ENCODE results near the gene PTPRS.

Gene PTPRS

DNA sequence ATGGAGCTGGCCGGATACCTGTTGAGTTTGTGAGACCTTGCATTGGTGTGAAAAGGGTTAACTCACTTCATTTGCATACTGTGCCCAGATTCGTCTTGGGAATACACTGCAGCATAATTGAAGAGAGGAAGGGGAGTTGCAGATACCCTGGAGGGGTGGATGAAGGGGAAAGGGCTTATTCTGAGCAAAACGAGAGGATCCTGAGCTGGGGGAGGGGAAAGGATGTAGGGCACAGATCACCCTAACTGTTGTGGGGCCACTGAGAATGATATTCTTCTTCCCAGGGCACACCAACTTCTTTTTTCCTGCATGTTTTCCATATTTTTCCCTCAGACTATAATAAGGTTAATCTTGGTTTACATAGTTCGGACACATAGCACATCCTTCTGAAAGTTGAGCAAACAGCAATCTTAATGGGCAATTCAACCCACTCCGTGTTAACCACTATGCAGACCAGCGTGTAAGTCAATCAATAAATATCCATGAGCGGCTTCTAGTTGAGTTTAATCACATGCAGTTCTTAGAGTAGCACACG lies 11.7 kb upstream of the PTPRS start:
- Histone ChIP-seq H3K36me3 (ENCODE audit: control insufficient read depth, insufficient read depth, low read length) (no peaks in the 10 kb centered on the region), H3K4me3 (ENCODE audit: low read depth, low read length) (no peak overlapping the region), H3K9me3 (ENCODE audit: control insufficient read depth, insufficient read depth, low read length) (no peaks in the 10 kb centered on the region), H3K9ac (ENCODE audit: low read depth, low read length) (peak overlapping the region; percentile 56), H3K4me1 (ENCODE audit: control insufficient read depth, insufficient read depth, low read length) (peaks cover 5% of the 10 kb centered on the region), H3K27me3 (ENCODE audit: control insufficient read depth, insufficient read depth, low read length) (no peaks in the 10 kb centered on the region)

DNA sequence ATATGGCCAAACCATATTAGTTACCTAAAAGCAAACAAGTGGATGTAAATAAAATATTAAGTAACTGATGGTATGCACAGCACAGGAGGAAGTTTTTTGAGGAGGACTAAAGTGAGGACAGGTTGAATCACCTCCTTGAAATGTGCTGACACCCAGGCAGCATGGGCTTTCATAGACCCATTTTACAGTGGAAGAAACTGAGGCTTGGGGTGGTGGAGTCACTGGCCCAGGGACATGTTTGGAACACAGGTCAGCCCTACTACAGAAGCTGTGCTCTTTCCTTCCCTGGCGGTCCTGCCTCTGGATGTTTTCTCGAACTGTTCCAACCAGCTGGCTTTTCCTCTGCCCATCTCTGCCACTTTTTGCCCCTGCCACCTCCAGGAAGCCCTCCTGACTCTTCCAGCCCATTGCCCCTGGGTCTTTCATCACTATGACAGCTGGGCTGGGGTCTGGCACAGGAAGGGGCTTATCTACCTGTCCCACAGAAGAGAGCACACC lies 11.2 kb upstream of the PTPRS start:
- no peak overlapping the region for H3K9ac ChIP-seq (ENCODE audit: low read depth, low read length)
- H3K4me1 ChIP-seq (ENCODE audit: control insufficient read depth, insufficient read depth, low read length): peaks cover 5% of the 10 kb centered on the region

DNA sequence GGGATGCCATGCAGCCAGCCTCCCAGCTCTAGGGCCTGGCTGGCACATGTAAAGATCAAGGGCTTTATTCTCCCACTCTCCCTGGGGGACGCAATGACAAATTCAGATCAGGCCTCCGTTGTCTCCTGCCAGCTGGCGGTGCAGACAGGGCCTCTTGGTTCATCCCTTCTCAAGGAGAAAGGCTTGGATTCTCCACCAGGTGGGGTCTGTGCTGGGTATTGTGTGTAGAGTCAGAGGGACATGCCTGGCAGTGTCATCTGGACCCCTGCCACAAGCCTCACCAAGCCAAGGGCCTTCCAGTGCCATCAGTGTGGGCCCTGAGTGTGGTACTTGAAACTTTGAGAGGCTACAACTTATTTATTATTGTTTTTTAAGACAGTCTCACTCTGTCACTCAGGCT lies 8.4 kb upstream of the PTPRS start:
- Histone ChIP-seq H3K9ac (ENCODE audit: low read depth, low read length) (no peak overlapping the region), H3K27me3 (ENCODE audit: control insufficient read depth, insufficient read depth, low read length) (peaks cover 10% of the 10 kb centered on the region), H3K36me3 (ENCODE audit: control insufficient read depth, insufficient read depth, low read length) (no peaks in the 10 kb centered on the region), H3K9me3 (ENCODE audit: control insufficient read depth, insufficient read depth, low read length) (no peaks in the 10 kb centered on the region), H3K4me3 (ENCODE audit: low read depth, low read length) (no peak overlapping the region), H3K4me1 (ENCODE audit: control insufficient read depth, insufficient read depth, low read length) (peaks cover 5% of the 10 kb centered on the region)

More for the DNA sequence above, 11.2 kb upstream of the PTPRS start:
- Histone ChIP-seq H3K4me3 (ENCODE audit: low read depth, low read length) (no peak overlapping the region), H3K27me3 (ENCODE audit: control insufficient read depth, insufficient read depth, low read length) (peaks cover under 1% of the 10 kb centered on the region), H3K36me3 (ENCODE audit: control insufficient read depth, insufficient read depth, low read length) (no peaks in the 10 kb centered on the region), H3K9me3 (ENCODE audit: control insufficient read depth, insufficient read depth, low read length) (no peaks in the 10 kb centered on the region)

DNA sequence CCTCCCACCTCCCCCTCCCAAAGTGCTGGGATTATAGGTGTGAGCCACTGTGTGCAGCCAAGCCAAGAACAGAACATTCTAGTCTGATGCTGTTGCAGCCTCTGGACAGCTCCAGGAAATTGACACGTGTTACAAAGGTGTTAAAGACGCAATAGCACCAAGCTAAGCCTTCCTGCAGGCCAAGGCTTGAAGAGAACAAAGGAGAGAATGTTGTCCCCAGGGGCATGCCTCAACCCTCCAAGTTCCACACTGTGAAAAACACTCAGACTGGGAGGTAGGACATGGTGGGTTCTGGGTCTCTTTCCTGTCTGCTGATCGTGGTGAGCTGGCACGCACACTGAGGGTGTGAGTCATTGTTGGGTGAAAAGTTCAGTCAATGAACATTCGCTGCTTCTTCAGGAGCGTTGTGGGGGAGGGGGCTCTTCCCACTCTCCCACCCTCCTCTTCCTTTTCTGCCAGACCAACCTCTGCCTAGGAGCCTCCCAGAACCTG lies 5.3 kb upstream of the PTPRS start:
- H3K27me3 ChIP-seq (ENCODE audit: control insufficient read depth, insufficient read depth, low read length): peaks cover 24% of the 10 kb centered on the region
- H3K4me3 ChIP-seq (ENCODE audit: low read depth, low read length): no peak overlapping the region
- no peak overlapping the region for H3K9ac ChIP-seq (ENCODE audit: low read depth, low read length)
- H3K36me3 ChIP-seq (ENCODE audit: control insufficient read depth, insufficient read depth, low read length): no peaks in the 10 kb centered on the region
- no peaks in the 10 kb centered on the region for H3K9me3 ChIP-seq (ENCODE audit: control insufficient read depth, insufficient read depth, low read length)
- H3K4me1 ChIP-seq (ENCODE audit: control insufficient read depth, insufficient read depth, low read length): no peaks in the 10 kb centered on the region

DNA sequence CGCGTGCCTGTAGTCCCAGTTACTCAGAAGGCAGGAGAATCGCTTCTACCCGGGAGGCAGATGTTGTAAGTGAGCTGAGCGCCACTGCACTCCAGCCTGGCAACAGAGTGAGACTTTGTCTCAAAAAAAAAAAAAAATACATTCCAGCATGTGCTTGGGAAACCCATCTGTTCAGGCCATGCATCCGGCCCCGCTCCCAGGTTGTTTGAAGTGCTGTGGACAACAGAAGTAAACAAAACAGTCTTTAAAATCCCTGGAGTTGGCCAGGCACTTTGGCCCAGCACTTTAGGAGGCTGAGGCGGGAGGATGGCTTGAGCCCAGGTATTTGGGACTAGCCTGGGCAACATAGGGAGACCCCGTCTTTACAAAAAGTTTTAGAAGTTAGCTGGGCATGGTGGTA lies 3.2 kb upstream of the PTPRS start:
- no peaks in the 10 kb centered on the region for H3K36me3 ChIP-seq (ENCODE audit: control insufficient read depth, insufficient read depth, low read length)
- no peak overlapping the region for H3K4me3 ChIP-seq (ENCODE audit: low read depth, low read length)
- H3K4me1 ChIP-seq (ENCODE audit: control insufficient read depth, insufficient read depth, low read length): no peaks in the 10 kb centered on the region
- no peaks in the 10 kb centered on the region for H3K9me3 ChIP-seq (ENCODE audit: control insufficient read depth, insufficient read depth, low read length)
- peaks cover 24% of the 10 kb centered on the region for H3K27me3 ChIP-seq (ENCODE audit: control insufficient read depth, insufficient read depth, low read length)
- no peak overlapping the region for H3K9ac ChIP-seq (ENCODE audit: low read depth, low read length)

DNA sequence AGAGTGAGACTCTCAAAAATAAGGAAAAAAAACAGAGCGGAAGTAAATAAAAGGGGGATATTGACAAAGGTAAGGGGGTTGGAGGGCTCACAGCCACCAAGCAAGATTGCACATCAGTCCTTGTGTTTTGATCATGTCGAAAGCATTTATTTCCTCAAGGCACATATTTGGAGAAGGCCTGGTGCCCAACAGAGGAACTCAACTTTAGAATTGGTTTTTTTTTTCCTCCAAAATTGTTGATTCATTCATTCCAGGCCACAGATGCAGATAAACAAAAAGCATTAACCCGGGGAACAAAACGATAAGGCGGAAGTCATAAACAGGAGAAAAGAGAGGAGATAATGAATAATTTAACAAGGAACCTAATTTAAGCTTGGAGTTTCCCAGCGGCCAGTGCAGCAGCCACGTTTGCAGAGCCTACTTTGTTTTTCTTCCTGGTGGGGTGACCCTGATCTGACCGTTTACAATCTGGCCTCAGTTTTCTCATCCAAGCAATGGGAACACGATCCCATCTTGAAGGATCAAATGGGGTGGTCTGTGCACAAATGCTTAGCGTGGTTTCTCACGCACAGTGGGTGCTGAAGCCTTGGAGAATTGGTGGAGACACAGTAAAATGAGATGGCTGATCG lies 2.1 kb upstream of the PTPRS start:
- H3K36me3 ChIP-seq (ENCODE audit: control insufficient read depth, insufficient read depth, low read length): no peaks in the 10 kb centered on the region
- no peak overlapping the region for H3K4me3 ChIP-seq (ENCODE audit: low read depth, low read length)
- peaks cover 24% of the 10 kb centered on the region for H3K27me3 ChIP-seq (ENCODE audit: control insufficient read depth, insufficient read depth, low read length)
- peaks cover 3% of the 10 kb centered on the region for H3K4me1 ChIP-seq (ENCODE audit: control insufficient read depth, insufficient read depth, low read length)
- no peaks in the 10 kb centered on the region for H3K9me3 ChIP-seq (ENCODE audit: control insufficient read depth, insufficient read depth, low read length)
- no peak overlapping the region for H3K9ac ChIP-seq (ENCODE audit: low read depth, low read length)

DNA sequence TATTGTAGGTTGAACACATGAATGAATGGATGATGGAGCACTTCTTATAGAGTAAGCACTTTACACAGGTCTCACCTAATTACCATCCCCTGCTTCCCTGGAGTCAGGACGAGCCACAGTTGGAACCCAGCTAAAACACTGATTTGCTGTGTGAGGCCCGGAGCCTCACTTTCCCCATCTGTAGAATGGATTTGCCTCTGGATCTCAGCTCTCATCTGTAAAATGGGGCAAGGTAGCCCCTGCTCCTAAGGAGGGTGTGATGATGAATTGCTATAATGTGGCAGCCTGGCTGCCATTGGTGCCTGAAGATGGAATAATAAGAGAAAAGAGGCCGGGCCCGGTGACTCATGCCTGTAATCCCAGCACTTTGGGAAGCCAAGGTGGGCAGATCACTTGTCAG lies 1.4 kb upstream of the PTPRS start:
- no peaks in the 10 kb centered on the region for H3K9me3 ChIP-seq (ENCODE audit: control insufficient read depth, insufficient read depth, low read length)
- no peak overlapping the region for H3K4me3 ChIP-seq (ENCODE audit: low read depth, low read length)
- H3K27me3 ChIP-seq (ENCODE audit: control insufficient read depth, insufficient read depth, low read length): peaks cover 24% of the 10 kb centered on the region
- H3K9ac ChIP-seq (ENCODE audit: low read depth, low read length): no peak overlapping the region
- peaks cover 6% of the 10 kb centered on the region for H3K4me1 ChIP-seq (ENCODE audit: control insufficient read depth, insufficient read depth, low read length)
- no peaks in the 10 kb centered on the region for H3K36me3 ChIP-seq (ENCODE audit: control insufficient read depth, insufficient read depth, low read length)

DNA sequence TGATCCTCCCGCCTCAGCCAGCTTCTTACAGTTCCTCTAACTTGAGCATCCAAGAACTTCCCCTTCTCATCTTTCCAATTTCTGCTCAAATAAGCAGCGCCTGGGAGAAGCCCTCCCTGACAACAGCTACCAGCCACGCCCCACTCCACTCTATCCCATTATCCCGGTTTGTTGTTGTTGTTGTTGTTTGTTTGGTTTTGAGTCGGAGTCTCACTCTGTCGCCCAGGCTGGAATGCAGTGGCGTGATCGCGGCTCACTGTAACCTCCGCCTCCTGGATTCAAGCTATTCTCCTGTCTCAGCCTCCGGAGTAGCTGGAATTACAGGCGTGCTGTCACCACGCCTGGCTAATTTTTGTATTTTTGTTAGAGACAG lies 822 bp upstream of the PTPRS start:
- Histone ChIP-seq H3K9ac (ENCODE audit: low read depth, low read length) (no peak overlapping the region), H3K9me3 (ENCODE audit: control insufficient read depth, insufficient read depth, low read length) (no peaks in the 10 kb centered on the region), H3K27me3 (ENCODE audit: control insufficient read depth, insufficient read depth, low read length) (peaks cover 20% of the 10 kb centered on the region), H3K4me3 (ENCODE audit: low read depth, low read length) (peak overlapping the region; percentile 4), H3K36me3 (ENCODE audit: control insufficient read depth, insufficient read depth, low read length) (no peaks in the 10 kb centered on the region), H3K4me1 (ENCODE audit: control insufficient read depth, insufficient read depth, low read length) (peaks cover 6% of the 10 kb centered on the region)

DNA sequence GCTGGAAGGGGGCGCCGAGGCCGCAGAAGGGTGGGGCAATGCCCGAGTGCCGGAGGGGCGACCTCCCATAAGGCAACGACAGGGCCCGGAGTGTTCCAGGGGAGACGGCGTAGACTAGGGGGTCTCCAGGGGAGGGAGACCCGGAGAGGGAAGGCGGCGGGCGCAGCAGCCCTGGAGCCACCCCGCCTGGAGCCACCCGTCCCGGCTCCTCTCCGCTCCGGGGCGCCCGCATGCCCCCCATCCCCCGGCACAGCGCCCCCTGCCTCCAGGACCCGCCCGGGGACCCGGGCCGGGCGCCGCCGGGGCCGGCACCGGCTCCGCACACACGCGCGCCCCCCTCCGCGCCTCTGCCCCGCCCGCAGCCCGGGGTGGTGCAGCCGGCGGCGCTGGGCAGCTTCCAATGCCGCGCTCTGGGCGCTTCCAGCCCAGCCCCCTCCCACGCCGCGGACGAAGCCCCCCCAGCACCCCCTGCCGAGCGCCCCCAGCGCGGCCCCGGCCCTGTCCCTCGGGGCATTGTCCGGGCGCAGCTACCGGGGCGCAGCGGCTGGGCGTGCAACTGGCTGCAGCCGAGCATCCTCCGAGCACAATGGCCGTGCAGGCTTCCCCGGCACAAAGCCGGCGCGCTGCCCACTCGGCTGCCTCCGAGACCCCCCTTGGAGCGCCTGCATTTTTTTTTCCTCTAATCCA lies 519 bp downstream of the PTPRS start:
- peaks cover 13% of the 10 kb centered on the region for H3K27me3 ChIP-seq (ENCODE audit: control insufficient read depth, insufficient read depth, low read length)
- H3K9ac ChIP-seq (ENCODE audit: low read depth, low read length): peak overlapping the region; percentile 54
- peak overlapping the region; percentile 73 for H3K4me3 ChIP-seq (ENCODE audit: low read depth, low read length)
- peaks cover 6% of the 10 kb centered on the region for H3K4me1 ChIP-seq (ENCODE audit: control insufficient read depth, insufficient read depth, low read length)
- no peaks in the 10 kb centered on the region for H3K36me3 ChIP-seq (ENCODE audit: control insufficient read depth, insufficient read depth, low read length)
- no peaks in the 10 kb centered on the region for H3K9me3 ChIP-seq (ENCODE audit: control insufficient read depth, insufficient read depth, low read length)

DNA sequence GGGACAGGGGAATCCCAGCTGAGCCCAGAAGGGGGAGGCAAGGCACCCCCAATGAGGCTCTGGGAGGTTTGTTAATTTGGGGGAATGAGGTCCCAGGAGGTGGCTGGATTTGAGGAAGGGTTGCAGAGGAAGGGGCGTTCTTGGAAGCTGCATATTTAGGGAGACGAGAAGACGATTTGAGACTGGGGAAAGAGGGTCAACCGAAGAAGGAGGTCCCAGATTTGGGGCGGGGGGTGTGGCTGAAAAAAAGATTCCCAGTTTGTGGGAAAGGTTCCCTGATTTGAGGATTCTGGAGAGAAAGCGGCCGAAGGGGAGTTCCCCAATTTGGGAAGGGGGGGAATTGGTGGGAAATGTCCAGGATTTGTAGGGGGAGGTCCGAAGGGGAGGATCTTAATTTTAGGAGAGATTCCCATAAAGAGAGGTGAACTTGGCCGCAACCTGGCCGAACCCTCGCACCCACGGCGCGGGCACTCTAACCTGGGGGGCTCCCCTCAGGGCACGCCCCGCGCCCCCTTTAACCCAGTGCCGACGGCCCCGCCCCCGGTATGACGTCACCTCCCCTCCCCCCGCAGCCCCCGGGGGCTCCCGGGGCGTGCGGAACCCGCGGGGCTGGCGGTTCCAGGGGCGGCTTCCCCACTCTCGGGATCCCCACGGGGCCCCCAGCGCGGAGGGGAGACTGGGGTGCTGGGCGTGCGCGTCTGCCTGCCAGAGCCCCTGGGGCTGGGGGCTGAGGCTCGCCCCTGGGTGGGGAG lies 1.2 kb downstream of the PTPRS start:
- peaks cover 13% of the 10 kb centered on the region for H3K27me3 ChIP-seq (ENCODE audit: control insufficient read depth, insufficient read depth, low read length)
- H3K4me1 ChIP-seq (ENCODE audit: control insufficient read depth, insufficient read depth, low read length): peaks cover 6% of the 10 kb centered on the region
- peak overlapping the region; percentile 73 for H3K4me3 ChIP-seq (ENCODE audit: low read depth, low read length)
- H3K9ac ChIP-seq (ENCODE audit: low read depth, low read length): peak overlapping the region; percentile 60
- H3K36me3 ChIP-seq (ENCODE audit: control insufficient read depth, insufficient read depth, low read length): peaks cover 4% of the 10 kb centered on the region
- H3K9me3 ChIP-seq (ENCODE audit: control insufficient read depth, insufficient read depth, low read length): no peaks in the 10 kb centered on the region

DNA sequence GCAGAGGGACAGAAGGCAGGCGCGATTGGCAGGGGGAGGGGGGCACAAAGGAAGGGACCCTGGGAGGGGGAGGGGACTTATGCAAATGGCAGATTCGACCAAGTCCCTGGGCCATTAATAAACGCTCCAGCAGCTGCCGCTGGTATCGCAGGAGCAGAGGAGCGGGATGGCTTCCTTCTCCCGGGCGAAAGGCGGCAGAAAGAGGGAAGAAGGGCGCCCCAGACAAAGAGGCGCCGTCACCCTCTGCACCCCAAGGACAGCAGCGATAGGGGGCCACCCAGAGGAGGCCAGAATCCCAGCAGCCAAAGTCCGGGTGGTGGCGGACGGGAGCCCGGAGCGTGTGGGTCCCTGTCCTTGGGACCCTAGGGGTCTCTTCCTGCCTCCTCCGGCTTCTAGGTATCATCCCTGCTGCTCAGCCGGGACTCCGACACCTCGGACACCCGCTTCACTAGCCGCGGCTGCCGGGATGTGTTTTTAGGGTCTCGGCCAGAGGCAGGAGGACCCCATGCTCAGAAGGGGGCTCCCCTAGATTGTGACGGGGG lies 1.9 kb downstream of the PTPRS start:
- H3K4me1 ChIP-seq (ENCODE audit: control insufficient read depth, insufficient read depth, low read length): peaks cover 6% of the 10 kb centered on the region
- no peaks in the 10 kb centered on the region for H3K9me3 ChIP-seq (ENCODE audit: control insufficient read depth, insufficient read depth, low read length)
- peaks cover 5% of the 10 kb centered on the region for H3K36me3 ChIP-seq (ENCODE audit: control insufficient read depth, insufficient read depth, low read length)
- peak overlapping the region; percentile 73 for H3K4me3 ChIP-seq (ENCODE audit: low read depth, low read length)
- peaks cover 13% of the 10 kb centered on the region for H3K27me3 ChIP-seq (ENCODE audit: control insufficient read depth, insufficient read depth, low read length)
- peak overlapping the region; percentile 60 for H3K9ac ChIP-seq (ENCODE audit: low read depth, low read length)

Measured in iPS-15b (cell line).